CD4-positive, alpha-beta T cell treated with Interleukin-17A for 1 hour (primary cell): ENCODE measurements around the gene TUT1.
"Not testable (repeated sequence)": the region's sequence is repeated elsewhere in the genome, so short reads cannot be mapped to it uniquely, and the experiment has no call there.

ENCODE experiments used
- DNase-seq: peaks from one replicate; pipeline ENCODE4 v3.0.0-alpha.2; 2020

The TUT1 gene

DNA sequence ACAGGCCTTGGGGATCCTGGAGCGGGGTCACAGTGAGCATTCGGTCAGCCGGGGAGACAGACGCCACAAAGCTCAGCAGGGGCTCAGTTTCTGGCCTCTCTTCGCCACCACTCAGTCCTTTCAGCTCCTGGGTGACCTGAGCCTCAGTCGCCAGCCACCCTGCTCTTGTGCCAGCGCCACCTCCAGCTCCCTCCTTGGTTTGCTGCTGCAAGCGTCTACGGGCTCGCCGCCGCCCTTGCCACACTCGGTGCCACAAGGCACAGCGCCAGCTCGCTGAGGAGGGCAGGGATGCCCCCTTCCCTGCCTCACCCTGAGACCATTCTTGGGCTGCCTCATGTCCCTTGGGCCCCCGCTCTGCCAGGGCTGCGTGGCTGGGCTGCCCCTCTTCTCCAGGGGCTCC is 16.2 kb downstream of the TUT1 start:
- no peak for DNase-seq

DNA sequence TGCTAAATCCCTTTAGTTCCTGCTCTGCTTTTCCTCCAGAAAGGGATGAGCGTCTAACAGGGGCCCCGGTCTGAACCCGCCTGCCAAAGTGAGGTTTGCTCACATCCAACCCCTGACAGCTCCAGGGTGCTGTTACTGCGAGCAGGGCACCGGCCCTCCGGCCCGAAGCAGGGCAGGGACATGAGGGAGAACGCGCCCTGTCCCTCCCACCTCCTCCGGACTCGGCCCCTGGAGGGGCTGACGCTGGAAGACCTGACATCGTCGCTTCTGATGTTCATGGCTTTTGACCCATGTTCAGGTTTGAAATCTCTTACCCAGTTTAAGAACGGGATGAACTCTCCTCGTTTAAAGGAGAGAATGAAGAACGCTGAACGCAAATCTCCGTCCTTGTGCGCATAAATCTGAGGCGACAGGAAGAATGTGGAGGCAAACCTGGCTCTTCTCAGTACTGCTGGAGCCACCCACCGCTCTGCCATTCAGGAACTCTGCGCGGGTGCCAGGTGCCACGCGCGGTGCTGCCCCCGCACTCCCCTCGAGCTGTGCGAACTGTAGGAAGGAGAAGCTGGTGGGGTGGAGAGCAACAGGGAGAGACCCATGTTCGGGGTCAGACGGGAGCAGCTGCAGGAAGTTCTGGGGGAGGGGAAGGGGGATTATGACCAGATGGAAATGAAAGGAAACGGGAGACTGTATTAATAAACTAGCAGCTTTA is 16.8 kb downstream of the TUT1 start:
- no peak for DNase-seq

DNA sequence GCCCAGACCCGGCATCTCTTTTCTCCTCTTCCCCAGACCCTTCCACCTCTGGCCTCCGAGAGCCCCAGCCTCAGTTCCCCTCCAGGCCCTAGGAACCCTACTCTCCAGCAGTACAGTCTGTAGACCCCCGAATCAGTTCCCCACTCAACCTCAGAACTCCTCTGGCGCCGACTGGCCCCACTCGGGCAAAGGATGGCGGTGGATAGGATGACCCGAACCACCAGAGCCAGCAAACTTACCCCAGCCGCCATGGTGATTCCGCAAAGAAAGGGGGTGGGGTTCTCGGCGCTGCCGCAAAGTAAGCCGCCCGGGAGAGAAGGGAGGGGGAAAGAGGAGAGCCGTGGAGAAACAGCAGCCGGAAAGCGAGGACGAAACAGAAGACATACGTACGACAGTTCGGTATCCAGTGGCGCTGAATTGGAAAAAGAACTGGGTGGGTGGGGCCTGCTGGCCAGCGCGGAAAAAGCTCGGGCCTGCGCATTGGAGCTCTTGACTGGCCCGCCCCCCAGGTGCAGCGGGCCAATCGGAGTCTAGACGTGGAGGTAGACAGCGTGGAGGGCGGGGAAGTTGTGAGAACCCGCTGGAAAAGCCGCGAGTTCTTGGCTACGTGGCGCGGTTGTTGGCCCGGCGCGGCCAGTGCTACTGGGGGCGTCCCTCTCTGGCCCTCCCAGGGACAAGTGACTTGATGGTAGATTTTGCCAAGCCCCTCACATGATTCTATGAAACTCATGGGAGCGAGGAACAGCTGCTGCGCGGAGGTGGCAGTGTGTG is 17.5 kb downstream of the TUT1 start, which contains the start of gene EEF1G:
TSS of gene EEF1G (minus strand) at position 300 of the 771 bp plus-strand sequence. CDS start at position 251, 49 bp downstream.
- DNase-seq, result peak; percentile 100

DNA sequence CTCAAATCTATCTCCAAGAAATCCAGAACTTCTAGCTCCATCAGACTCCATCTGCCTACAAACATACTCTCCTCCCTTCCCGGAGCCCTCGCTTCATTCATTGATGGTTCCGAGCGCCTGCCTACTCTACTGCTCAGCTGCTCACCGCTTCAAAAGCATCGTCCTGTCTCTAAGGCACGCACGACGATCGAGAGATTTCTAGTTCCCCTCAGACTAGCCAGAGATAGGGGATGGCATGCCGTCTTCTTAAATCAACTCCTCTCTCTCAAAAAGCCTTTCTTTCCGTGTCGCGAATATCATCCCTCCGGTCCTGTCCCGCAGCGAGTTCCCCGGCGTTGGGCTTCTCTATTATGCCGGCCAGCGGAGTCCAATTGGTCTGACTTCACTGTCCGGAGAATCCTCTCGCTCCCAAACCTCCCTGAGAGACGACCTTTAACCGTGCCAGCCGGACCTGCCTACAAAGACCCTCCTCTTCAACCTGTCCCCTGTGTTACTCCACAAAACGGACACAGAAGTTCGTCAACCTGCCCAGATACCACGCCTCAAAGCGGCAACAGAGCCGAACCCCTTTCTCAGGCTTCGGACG is 18.2 kb downstream of the TUT1 start:
- DNase-seq, result peak; percentile 42

DNA sequence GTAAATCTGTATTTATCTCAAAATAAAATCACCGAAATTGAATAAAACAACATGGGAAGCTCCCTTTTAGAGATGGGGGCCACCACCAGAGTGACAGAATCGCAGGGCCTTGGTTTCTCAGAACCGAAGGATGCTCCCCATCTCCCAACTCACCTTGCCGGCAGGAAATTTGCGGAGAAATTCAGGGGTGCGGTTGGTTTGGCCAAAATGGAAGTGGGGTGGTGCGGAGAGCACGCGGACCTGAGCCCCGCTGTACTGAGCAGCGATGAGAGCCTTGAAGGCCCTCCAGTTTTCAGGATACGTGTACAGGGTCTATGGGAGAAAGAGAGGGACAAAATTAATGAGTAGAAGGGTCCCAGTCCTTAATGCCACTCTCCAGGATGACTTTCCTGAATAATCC is 18.9 kb downstream of the TUT1 start:
- no peak for DNase-seq

DNA sequence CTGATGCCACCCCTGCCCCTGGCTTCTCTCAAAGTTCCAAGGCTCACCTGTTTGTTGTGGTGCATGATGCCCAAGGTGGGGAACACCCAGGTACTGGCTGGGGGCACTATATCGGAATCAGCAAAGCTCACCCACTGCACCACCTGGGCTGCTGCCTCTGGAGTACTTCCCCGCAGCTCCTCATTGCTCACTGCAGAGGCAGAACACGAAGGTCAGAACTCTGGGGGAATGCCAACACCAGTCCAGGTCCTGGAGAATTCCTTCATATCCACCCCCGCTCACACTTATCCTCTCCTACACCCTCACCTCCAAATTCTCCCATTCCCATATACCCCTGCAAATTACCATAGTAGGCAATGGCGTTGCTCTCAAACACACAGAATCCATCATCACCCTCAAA is 19.8 kb downstream of the TUT1 start:
- DNase-seq, result not testable (repeated sequence)

DNA sequence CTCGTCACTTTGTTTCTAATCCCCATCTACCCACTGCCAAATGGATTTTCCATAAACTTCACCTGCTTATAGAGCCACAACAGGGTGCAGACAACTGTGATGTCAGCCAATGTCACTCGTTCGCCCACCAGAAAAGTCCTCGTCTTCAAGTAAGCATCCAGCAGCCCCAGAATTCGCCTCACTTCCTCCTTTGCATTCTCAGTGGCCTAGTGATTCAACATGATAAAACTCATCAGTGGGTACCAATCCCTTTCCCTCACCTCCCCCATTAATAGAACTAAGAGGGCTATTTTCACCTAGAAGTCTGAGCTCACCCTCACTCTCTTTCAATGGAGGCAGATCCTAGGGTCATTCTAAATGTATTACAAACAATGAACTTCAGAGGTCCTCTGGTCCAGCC is 20.4 kb downstream of the TUT1 start:
- DNase-seq, result not testable (repeated sequence)

DNA sequence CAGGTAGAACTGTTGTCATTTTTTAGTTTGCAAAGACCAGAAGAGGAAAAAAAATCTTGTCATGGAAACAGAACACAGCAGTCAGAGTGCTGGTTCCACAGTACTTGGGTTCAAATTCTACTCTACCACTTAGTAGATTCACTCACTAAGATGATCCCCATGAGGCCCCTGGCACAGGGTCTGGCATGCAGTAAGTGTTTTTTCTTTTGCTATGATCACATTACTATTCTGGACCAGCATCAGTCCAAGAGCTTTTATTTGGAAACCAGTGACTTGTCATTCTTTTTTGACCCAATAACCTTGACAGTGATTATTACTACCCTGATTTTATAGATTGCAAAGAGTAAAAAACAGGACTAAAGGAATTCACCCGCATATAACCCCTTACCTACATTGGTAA is 21.7 kb downstream of the TUT1 start:
- DNase-seq, result no peak

DNA sequence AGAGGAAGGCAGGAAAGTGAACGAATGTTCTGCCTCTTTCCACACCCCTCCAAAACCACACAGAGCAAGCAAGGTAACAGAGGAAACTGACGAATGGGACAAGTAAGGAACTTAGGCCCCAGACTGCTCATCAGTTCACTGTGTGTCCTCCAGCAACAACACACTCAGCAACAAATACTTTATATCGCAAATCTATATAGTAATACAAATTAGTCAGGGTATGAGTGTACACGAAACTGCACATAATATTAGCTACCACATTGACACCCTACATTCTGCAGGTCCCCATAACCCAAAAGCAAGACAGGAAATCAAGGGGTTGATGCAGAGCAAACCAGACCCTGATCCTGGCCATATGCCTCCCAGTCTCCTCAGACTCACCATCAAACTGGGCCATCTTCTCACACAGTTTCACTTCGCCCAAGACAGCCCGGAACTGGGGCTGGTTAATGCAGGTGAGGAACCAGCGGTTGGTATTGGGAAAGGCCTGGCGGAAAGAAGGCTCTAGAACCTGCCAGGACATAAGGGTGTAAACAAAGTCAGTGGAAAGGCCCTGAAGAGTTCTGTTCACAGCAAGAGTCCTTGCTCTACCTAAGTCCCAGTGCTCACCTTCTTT is 24.2 kb downstream of the TUT1 start:
- no peak for DNase-seq

DNA sequence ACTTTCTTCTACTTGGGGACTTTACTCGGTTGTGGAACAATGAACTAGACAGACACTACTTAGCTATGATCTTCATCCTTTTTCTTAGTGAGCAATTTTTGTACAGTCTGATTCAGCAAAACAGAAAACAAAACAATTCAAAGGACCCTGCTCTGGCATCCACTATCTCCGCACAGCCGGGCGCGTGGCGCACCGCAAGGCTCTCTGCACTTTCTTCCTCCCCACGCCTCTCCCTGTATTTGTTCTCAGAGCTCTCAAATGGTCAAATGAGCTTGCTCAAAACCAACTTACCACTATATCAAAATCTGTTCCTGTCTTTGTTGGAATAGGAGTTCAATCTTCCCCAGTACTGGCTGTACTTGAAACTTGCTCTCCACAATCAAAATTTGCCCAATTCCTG is 25.1 kb downstream of the TUT1 start:
- DNase-seq, result no peak

DNA sequence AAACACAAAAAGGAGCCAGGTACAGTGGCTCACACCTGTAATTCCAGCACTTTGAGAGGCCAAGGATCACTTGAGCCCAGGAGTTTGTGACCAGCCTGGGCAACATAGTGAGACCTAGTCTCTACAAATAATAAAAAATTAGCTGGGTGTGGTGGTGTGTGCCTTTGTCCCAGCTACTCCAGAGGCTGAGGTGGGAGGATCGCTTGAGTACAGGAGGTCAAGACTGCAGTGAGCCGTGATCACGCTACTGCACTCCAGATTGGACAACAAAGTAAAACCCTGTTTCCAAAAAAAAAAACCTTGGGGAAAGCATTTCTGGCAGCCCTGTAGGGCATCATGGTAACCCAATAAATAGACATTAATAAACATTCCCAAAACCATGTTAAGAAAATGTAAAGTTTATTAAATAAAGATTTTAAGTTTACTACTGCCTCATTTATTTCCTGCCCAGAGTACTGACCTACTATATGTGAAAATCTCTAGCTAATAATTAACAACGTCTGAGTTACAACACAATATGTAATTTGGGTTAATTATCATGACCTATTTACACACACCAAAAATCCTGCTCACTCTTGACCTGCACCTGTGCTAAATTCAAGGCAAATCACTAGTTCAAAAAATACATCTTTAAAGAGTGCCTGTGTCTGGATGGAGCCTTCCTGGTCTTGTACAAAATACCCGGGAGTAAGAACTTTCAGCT is 26.1 kb downstream of the TUT1 start:
- no peak for DNase-seq

DNA sequence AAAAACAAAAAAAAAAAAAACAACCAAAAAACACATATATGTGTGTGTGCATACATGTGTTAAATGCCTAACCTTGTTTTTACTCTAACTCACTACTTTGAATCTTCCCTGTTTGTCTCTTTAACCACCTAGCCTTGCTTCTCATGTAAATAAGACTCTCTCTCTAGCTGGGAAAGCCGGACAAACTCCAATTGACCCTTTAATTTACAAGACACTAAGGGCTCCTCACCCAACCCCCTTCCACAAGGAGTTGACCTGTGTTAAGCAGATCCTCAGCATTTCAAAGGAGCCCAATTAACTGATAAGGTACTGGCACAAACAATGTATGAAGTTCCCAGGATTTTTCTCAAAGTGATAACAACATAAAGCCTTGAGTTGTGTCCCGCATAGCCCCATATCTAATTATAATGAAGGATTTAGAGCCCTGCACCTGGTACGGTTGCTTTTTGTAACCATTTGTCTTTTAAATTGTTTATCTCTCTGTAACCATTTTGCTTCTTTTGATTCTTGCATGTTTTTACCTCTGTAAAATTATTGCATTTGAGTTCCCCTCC is 29.6 kb downstream of the TUT1 start:
- not testable (repeated sequence) for DNase-seq

DNA sequence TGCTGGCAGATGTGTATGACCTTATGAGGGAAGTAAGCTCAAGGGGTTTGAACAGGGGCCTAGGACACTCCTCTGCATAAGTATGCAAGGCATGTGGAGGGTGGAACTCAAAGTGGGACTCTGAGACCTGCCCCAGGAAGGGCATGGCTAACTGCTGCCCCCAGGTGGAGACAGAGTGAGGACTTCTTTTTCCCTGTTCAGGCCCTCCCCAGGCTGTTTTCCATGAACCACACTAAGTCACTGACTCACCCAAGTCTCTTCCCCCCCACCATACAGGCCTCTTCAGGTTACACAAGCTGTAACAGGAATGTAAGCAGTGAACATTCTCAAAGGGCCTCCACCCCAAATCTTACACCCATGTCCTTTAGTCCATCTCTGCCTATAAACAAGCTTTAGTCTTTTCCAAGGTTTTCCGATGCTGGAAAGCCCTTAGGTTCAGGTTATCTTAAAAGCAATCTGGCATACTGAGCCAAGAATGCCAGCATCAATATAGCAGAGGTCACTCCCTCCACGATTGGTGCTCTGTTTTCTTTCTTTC is 30.7 kb downstream of the TUT1 start:
- peak; percentile 87 for DNase-seq

DNA sequence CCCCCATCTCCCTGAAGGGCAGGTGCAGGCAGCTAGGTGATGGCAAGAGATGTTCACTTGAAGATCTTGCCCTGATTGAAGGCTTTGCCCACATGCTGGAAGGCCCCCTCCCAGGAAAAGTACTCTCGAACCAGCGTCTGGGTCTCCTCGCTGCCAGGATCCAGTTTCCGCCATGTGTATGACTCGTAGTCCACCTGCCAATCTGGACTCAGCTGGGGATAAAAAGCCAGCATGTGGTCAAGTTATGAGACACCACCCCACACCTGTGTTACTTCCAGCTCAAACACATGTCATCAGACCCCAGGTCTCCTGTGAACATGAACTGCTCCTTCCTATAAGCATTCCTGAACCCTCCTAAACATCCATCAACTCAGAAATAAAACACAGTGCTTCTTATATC is 31.7 kb downstream of the TUT1 start:
- DNase-seq, result not testable (repeated sequence)

DNA sequence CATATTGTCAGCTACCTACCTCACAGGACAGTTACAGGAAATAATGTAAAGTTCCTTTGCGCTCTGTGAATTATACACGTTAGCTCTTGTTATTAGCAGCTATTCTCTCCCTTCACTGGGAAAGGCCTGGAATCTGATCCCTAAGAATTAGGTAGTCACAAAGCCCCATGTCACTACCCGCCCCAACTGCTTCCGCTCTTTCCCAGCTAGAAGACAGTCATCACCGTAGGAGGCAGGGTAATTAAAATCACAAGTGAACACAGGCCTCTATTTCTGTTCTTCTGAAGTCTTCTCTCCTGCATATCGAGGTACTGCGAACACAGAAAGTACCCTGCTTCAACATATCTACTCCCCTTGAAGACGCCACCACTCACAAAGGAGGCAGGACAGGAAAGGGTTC is 32.1 kb downstream of the TUT1 start:
- DNase-seq, result no peak

DNA sequence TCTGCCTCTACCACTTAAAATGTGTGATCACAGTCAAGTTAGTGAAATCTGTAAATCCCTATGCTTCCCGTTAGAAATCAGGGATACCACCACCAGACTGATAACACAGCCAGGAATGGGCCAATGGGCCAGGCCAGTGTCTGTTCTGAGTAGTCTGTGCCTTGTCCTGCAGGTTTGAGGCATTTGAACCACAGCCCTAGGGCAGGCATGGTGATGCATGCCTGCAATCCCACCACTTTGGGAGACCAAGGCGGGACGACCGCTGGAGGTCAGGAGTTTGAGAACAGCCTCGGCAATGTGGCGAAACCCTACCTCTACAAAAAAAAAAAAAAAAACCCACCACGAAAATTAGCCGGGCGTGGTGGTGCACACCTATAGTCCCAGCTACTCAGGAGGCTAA is 32.7 kb downstream of the TUT1 start:
- no peak for DNase-seq

DNA sequence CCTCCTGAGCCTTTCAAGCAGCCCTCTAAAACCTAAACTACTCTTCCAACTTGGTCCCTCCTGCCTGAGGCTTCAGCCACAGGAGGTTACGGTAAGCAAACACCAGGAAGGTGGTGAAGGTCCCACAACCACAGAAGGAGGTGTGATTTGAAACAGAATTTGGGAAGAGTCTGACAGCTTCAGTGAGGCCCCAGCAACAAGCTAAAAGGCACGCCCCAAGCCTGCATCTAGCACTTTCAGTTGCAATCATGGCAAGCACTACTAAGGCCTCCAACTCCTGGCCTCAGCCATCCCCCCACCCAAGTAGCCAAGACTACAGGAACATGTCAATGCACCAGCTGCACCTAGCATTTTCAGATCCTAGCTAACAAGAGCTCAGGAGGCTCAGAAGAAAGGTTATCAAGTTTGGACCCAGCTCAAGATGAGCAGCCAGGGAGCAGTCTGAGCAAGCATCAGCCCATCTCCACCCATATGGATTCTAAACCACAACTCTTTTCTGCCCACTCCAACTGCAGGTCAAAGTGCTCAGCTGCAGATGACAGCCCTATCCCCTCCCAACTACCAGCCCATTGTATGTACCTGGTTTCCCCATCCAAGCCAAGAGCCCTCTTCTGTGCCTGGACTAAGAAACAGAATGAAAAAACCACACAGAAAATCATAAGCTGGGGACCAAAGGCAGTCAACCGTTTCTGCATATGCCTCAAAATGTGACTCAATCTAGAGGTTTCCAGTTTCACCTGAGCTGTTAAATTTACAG is 34.3 kb downstream of the TUT1 start:
- peak; percentile 76 for DNase-seq

DNA sequence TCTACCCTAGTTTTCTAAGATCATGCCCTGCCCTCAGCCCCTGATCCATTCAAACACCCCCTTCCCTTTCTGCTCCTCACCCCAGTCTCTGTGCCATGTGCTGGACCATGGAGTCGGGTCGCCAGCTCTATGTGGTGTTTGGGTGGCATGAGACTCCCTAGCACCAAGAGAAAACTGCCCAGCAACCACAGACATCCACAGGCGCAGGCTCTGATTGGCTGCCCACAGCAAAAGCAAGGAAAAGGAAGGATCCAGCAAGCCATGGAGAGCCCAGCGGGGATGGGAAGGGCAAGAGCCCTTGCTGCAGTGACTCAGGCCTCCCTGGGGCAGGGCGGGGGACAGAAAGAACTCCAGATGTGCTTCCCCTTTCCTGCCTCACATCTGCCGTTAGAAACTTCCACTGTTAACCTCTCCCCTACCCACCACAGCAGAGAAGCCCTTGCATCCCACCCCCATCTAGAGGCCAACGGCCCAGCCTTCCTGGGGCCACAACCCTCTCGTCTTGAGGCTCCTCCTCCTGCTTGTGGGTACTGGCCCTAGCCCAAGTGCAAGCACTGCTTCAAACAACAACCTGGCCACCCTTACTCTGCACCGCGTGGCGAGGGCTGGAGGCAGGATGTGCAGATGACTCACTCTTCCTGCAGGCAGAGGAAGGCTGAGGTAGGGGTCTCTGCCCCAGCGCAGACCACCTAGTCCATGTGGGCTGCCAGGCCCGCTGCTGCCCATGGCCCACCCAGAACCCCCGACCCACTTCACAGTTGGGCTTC is 35.0 kb downstream of the TUT1 start:
- peak; percentile 91 for DNase-seq

DNA sequence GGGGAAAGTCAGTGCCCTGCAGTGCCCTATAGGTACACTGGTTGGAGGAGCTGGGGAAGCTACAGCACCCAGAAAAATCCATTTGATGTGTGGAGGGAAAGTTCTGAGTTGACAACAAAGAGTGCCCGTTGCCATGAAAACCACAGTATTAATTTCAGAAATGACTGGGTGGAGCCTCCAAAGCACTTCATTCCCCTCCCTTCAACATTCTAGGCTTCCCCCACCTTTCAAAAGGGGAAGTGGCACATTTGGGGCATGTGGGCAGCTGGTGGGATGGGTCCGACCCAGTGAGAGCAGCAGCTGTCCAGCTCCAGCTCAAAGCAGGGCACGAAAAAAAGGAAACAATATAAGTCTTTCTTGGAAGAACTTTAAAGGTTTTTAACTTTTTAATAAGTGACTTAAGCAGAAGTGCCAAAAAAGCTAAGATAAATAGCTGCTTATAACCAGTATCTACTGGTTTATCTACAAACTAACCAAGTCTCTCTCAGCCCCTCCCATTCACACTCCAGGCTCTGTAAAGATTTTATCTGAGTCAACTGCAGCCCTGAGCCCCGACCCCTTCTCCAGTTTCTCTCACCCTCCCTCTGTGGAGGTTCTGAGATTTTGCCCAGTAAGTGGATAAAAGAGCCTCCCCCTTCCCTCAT is 35.7 kb downstream of the TUT1 start:
- peak; percentile 95 for DNase-seq
